SH-SY5Y (cell line): ENCODE measurements around the gene VWA3B.

Source experiments
- GATA2 ChIP-seq: IDR thresholded peaks from 2 replicates; pipeline ENCODE4 v1.6.1; 2011; ENCODE audit warnings: mild to moderate bottlenecking, low read depth, low read length
- GATA3 ChIP-seq: IDR thresholded peaks from 2 replicates; pipeline ENCODE4 v1.6.1; 2011; ENCODE audit warnings: low read depth, mild to moderate bottlenecking, low read length, moderate library complexity

VWA3B gene

DNA sequence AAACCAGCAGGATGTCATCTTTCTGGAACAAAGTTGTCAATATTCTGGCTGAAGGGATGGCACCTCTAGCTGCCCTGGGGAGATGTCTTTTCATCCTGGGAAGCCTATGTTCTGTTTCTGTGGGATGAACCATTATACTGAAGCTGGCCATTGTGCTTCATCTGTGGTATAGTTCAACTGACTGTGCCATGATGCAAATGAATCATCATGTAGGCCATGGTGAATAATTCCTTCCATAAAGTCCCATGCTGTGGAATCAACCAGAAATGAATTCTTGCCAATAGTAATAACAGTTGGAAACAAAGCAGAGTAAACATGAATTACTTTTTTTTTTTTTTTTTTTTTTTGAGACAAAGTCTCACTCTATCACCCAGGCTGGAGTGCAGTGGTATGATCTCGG is 195.1 kb downstream of the VWA3B start:
- TF ChIP-seq GATA3 (no peak), GATA2 (no peak)

- TF ChIP-seq GATA3 (no peak), GATA2 (no peak)
Measured at GRCh38 chr2:98293030-98293429, 206.1 kb downstream of the VWA3B start.

GRCh38 chr2:98293931-98294687 is 207.1 kb downstream of the VWA3B start:
- TF ChIP-seq GATA3 = no peak
- TF ChIP-seq GATA2 = no peak

DNA sequence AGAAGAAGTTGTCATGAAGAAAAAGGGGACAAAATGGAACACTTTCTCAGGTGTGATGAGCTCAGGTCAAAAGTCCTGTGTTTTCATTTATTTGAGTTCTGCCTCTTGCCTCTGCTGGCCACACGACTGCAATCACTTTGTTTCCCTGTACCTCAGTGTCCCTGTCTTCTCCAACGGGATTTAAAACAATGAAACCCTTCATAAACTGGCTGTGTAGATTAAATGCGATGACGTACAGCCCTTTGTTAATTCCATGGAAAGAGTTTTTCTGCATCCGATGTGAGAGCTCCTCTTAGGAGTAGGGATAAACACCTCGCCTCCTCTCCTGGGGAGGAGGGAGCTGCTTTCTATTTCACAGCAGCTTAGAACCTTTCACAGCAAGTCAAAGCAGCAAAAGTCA is 207.7 kb downstream of the VWA3B start:
- TF ChIP-seq GATA3 (no peak), GATA2 (no peak)

GRCh38 chr2:98295275-98295674 is 208.3 kb downstream of the VWA3B start:
- TF ChIP-seq GATA2 = no peak
- no peak for TF ChIP-seq GATA3

DNA sequence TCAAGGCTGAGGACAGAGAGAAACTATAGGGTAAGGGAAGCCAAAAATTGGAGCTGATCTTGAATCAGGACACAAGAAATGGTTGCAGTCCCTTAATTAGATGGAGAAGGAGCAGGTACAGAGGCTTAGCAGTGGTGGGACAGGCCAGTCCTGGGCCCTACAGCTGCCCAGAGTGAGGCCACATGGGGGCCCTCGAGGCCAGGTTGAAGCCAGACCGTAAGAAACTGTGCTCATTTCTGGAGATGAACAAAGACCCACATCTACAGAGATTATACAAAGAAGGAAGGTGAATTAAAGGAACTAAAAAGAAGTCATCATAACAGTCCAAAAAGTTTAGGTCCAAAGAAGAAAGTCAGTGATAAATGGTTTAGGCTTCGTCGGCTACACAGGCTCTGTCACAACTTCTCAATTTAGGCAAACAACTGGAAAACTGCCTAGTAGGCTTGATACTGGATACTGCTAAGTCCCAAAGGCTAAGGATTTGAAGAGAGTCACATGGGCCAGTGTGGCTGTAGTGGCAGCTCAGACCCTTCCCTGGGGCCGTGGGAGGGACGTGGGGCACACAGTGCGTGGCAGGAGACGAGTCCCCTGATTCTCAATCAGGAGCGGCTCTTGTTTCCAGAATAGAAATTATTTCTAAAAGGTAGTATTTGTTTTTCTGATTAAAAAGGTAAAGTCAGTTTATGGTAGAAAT is 208.9 kb downstream of the VWA3B start:
- no peak for TF ChIP-seq GATA2
- no peak for TF ChIP-seq GATA3

- no peak for TF ChIP-seq GATA3
- TF ChIP-seq GATA2 = peak; percentile 38; the same call in 1 of the 2 replicates
Measured at GRCh38 chr2:98296440-98296839, 209.5 kb downstream of the VWA3B start.

GRCh38 chr2:98297817-98298682 is 211.1 kb downstream of the VWA3B start:
- TF ChIP-seq GATA2 (no peak), GATA3 (no peak)

- TF ChIP-seq GATA3 (no peak), GATA2 (no peak)
Measured at GRCh38 chr2:98298683-98299164, 211.8 kb downstream of the VWA3B start.

DNA sequence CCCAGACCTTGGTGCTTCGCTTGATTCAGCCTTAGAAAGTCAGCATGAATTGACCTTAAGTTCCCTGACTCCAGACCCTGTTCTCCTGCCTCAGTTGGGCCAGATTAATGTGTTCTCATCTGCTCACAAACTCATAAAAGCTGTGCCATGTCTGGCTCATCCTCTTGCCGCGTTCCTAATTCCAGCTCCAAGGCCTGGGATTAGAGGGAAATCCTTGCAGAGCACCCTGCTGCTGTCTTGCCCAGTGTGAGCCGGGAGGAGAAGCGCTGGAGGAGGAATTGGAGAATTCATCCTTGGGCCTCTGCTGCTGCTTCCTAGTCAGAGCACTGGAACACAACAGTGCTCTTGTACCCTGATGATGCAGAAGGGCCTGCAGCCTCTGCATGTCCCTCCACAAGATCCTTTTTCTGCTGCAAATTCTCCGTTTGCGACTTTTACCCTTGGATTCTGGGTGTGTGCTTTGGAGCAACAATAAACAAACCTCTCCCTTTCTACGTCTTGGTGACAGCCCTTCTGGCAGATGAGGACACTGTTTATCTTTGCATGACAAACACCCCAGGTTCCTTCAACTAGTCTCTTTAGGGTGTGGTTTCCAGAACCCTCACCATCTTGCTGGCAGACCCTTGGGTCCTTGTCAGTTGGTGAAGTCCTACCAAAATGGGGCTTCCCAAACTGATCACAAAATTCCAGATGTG is 212.4 kb downstream of the VWA3B start:
- no peak for TF ChIP-seq GATA3
- no peak for TF ChIP-seq GATA2

- TF ChIP-seq GATA2 (no peak), GATA3 (no peak)
Measured at GRCh38 chr2:98300141-98300874, 213.3 kb downstream of the VWA3B start.

GRCh38 chr2:98301469-98301868 is 214.5 kb downstream of the VWA3B start:
- TF ChIP-seq GATA3 (no peak), GATA2 (no peak)

- TF ChIP-seq GATA2 (no peak), GATA3 (no peak)
Measured at GRCh38 chr2:98308068-98308467, 221.1 kb downstream of the VWA3B start.
